Embryonic facial prominence (tissue), 1 donor: ENCODE measurements around the gene KIFC1.
A peak's percentile ranks its signal among the peaks of the same experiment; 100 is the strongest.

Experiments used
- DNase-seq: peaks from one replicate; pipeline ENCODE4 v3.0.0-alpha.2; 2016; ENCODE audit errors: extremely low spot score

The KIFC1 gene

GRCh38 chr6:33426590-33427511, 35.2 kb downstream of the KIFC1 start:
- no peak for DNase-seq

- no peak for DNase-seq
These were observed 36.1 kb downstream of the KIFC1 start for GRCh38 chr6:33427585-33428223.

- DNase-seq: no peak
These were observed 36.8 kb downstream of the KIFC1 start for GRCh38 chr6:33428224-33428965.

- DNase-seq: no peak
These were observed 37.5 kb downstream of the KIFC1 start for GRCh38 chr6:33428966-33429749.

GRCh38 chr6:33429750-33430052, 38.1 kb downstream of the KIFC1 start:
- no peak for DNase-seq

- no peak for DNase-seq
These were observed 38.7 kb downstream of the KIFC1 start for GRCh38 chr6:33430334-33430733.

- DNase-seq: peak; percentile 69
These were observed 39.6 kb downstream of the KIFC1 start for GRCh38 chr6:33430991-33431879.

GRCh38 chr6:33431880-33432541, 40.4 kb downstream of the KIFC1 start:
- no peak for DNase-seq

- no peak for DNase-seq
These were observed 40.9 kb downstream of the KIFC1 start for GRCh38 chr6:33432546-33432945.

- DNase-seq: no peak
These were observed 41.4 kb downstream of the KIFC1 start for GRCh38 chr6:33433001-33433543.

- DNase-seq: no peak
These were observed 42.0 kb downstream of the KIFC1 start for GRCh38 chr6:33433544-33434191.

GRCh38 chr6:33434961-33435360, 43.3 kb downstream of the KIFC1 start:
- DNase-seq: no peak

GRCh38 chr6:33437666-33438065, 46.0 kb downstream of the KIFC1 start:
- no peak for DNase-seq

- DNase-seq: no peak
These were observed 47.5 kb downstream of the KIFC1 start for GRCh38 chr6:33438978-33439594.

- no peak for DNase-seq
These were observed 48.5 kb downstream of the KIFC1 start for GRCh38 chr6:33439956-33440648.

GRCh38 chr6:33440649-33441309, 49.2 kb downstream of the KIFC1 start:
- no peak for DNase-seq

GRCh38 chr6:33441457-33441856, 49.8 kb downstream of the KIFC1 start:
- DNase-seq: no peak

GRCh38 chr6:33442283-33442682, 50.7 kb downstream of the KIFC1 start:
- DNase-seq: no peak
